Natural killer cell (primary cell): Measurements from ENCODE around the gene SRRD. TPM values are rescaled to one million over a fixed set of nuclear protein-coding genes. Genes with fewer than 3 reads are reported as not detected.

ENCODE experiments used
- ATAC-seq, 3 donors: fragments of 150-1000 bp in 2 of 3; fragments of 200-7000 bp in 1 of 3; cut with Tn5 transposase; 1 replicate in 1 of 3; 2 replicates in 2 of 3; pipeline ENCODE4 v1.10.0; 2021; ENCODE audit warnings: mild to moderate bottlenecking in 2 of 3, moderate library complexity in 2 of 3
- DNase-seq, 2 donors: peaks; one replicate each; pipeline versions ENCODE4 v3.0.0 to v3.0.0-alpha.2; 2013 to 2021; ENCODE audit warnings: mixed read lengths in 1 of 2
- H3K27ac ChIP-seq: one replicate; pipeline ENCODE4 v1.5.1; 2013; ENCODE audit warnings: mild to moderate bottlenecking, low read length
- H3K27me3 ChIP-seq: one replicate; pipeline ENCODE4 v1.6.1; 2013; ENCODE audit warnings: low read length; ENCODE audit not compliant: control insufficient read depth, insufficient read depth
- H3K36me3 ChIP-seq: one replicate; pipeline ENCODE4 v1.6.1; 2013; ENCODE audit warnings: low read length; ENCODE audit not compliant: control insufficient read depth, insufficient read depth
- H3K4me1 ChIP-seq: one replicate; pipeline ENCODE4 v1.6.1; 2013; ENCODE audit warnings: low read length; ENCODE audit not compliant: control insufficient read depth, insufficient read depth
- H3K4me3 ChIP-seq: one replicate; pipeline ENCODE4 v1.5.1; 2013; ENCODE audit warnings: low read length
- H3K9me3 ChIP-seq: one replicate; pipeline ENCODE4 v1.6.1; 2013; ENCODE audit warnings: low read length; ENCODE audit not compliant: control insufficient read depth, insufficient read depth
- H3K27ac Mint-ChIP-seq, 2 donors: one replicate each; pipeline ENCODE4 v1.8.0; 2022; ENCODE audit warnings: mild to moderate bottlenecking in 2 of 2, mixed read lengths in 2 of 2, moderate library complexity in 1 of 2
- H3K27me3 Mint-ChIP-seq, 2 donors: one replicate each; pipeline ENCODE4 v1.8.0; 2022; ENCODE audit warnings: low read depth in 2 of 2, mixed read lengths in 2 of 2
- H3K36me3 Mint-ChIP-seq: one replicate; pipeline ENCODE4 v1.8.0; 2022; ENCODE audit warnings: mixed read lengths
- H3K4me1 Mint-ChIP-seq, 2 donors: one replicate each; pipeline ENCODE4 v1.8.0; 2022; ENCODE audit warnings: mixed read lengths in 2 of 2
- H3K4me3 Mint-ChIP-seq: one replicate; pipeline ENCODE4 v1.8.0; 2022; ENCODE audit warnings: mild to moderate bottlenecking, moderate library complexity, mixed read lengths
- H3K9me3 Mint-ChIP-seq, 2 donors: one replicate each; pipeline ENCODE4 v1.8.0; 2022; ENCODE audit warnings: mixed read lengths in 2 of 2
- WGBS: methylation state at CpG from one replicate; pipeline ENCODE4 v1.1.7; 2013; ENCODE audit warnings: missing lambda C conversion rate; ENCODE audit not compliant: insufficient coverage; 5-methylcytosine and 5-hydroxymethylcytosine counted together
- intact Hi-C: fragments of 100-400 bp; cut with micrococcal nuclease; formaldehyde crosslinking; loops from one replicate; pipeline ENCODE4 v1.14.2; 2022
- total RNA-seq, 4 donors: library from RNA; stranded (reverse); fragments of 120-200 nt in 1 of 4; gene quantifications; one replicate each; pipeline versions ENCODE4 v1.2.3 to v1.2.4, GENCODE V29; 2013 to 2022
- TF ChIP-seq, protein P1 (sequence below): fragments of 200-600 bp; IDR thresholded peaks from one replicate; pipeline ENCODE4 v1.8.0; 2022; ENCODE audit warnings: antibody characterized with exemption

Gene SRRD
- total RNA-seq, 3 donors from 2014 or later (not counting 1 experiment from before 2014, with no cell fraction given), result 18.8 to 21.5 (median 21.4) TPM

- TF ChIP-seq, protein P1, sequence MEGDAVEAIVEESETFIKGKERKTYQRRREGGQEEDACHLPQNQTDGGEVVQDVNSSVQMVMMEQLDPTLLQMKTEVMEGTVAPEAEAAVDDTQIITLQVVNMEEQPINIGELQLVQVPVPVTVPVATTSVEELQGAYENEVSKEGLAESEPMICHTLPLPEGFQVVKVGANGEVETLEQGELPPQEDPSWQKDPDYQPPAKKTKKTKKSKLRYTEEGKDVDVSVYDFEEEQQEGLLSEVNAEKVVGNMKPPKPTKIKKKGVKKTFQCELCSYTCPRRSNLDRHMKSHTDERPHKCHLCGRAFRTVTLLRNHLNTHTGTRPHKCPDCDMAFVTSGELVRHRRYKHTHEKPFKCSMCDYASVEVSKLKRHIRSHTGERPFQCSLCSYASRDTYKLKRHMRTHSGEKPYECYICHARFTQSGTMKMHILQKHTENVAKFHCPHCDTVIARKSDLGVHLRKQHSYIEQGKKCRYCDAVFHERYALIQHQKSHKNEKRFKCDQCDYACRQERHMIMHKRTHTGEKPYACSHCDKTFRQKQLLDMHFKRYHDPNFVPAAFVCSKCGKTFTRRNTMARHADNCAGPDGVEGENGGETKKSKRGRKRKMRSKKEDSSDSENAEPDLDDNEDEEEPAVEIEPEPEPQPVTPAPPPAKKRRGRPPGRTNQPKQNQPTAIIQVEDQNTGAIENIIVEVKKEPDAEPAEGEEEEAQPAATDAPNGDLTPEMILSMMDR, result no peak
- no peaks in the 10 kb centered on the region for H3K9me3 Mint-ChIP-seq
- H3K27ac Mint-ChIP-seq, result no peak overlapping the region
- Histone ChIP-seq H3K4me1 (no peaks in the 10 kb centered on the region), H3K27ac (no peak overlapping the region), H3K4me3 (no peak overlapping the region), H3K9me3 (no peaks in the 10 kb centered on the region), H3K27me3 (no peaks in the 10 kb centered on the region), H3K36me3 (peaks cover 45% of the 10 kb centered on the region)
- intact Hi-C loops, result loop anchor here (2.0 kb wide), 1 partner anchor 61 kb away; no protein-coding TSS in a partner anchor
- ATAC-seq (no peak), DNase-seq (no peak)
- H3K36me3 Mint-ChIP-seq, result peaks cover 8% of the 10 kb centered on the region
- no peaks in the 10 kb centered on the region for H3K4me1 Mint-ChIP-seq
- no peaks in the 10 kb centered on the region for H3K27me3 Mint-ChIP-seq
- 93% methylated on average over 6 of the region's 6 CpGs for WGBS
- no peak overlapping the region for H3K4me3 Mint-ChIP-seq
Measured at GRCh38 chr22:26460202-26460601, 23.5 kb upstream of the SRRD start.

- intact Hi-C loops, result loop anchor here (1.0 to 2.0 kb wide), 2 partner anchors 62 to 97 kb away; no protein-coding TSS in a partner anchor
- Mint-ChIP-seq H3K4me1 (no peaks in the 10 kb centered on the region), H3K9me3 (no peaks in the 10 kb centered on the region), H3K36me3 (peaks cover 12% of the 10 kb centered on the region), H3K4me3 (no peak overlapping the region), H3K27me3 (no peaks in the 10 kb centered on the region), H3K27ac (no peak overlapping the region)
- peaks cover 50% of the 10 kb centered on the region for H3K36me3 ChIP-seq
- ATAC-seq (peak in 1 of 3 donors; percentile 58), DNase-seq (peak in 1 of 2 donors; percentile 63)
- H3K9me3 ChIP-seq, result no peaks in the 10 kb centered on the region
- no peaks in the 10 kb centered on the region for H3K27me3 ChIP-seq
- H3K27ac ChIP-seq, result no peak overlapping the region
- H3K4me3 ChIP-seq, result no peak overlapping the region
- WGBS, result 36% methylated on average over 2 of the region's 3 CpGs
- H3K4me1 ChIP-seq, result no peaks in the 10 kb centered on the region
- TF ChIP-seq, protein P1, result peak; percentile 55
Measured at GRCh38 chr22:26461188-26461810, 22.4 kb upstream of the SRRD start.

GRCh38 chr22:26462051-26462450, 21.6 kb upstream of the SRRD start:
- ATAC-seq (no peak), DNase-seq (no peak)
- H3K36me3 Mint-ChIP-seq, result peaks cover 12% of the 10 kb centered on the region
- Histone ChIP-seq H3K27ac (no peak overlapping the region), H3K4me1 (no peaks in the 10 kb centered on the region), H3K27me3 (no peaks in the 10 kb centered on the region), H3K9me3 (no peaks in the 10 kb centered on the region), H3K4me3 (no peak overlapping the region), H3K36me3 (peaks cover 54% of the 10 kb centered on the region)
- H3K27ac Mint-ChIP-seq, result no peak overlapping the region
- no peak overlapping the region for H3K4me3 Mint-ChIP-seq
- WGBS, result 98% methylated on average over 4 of the region's 5 CpGs
- H3K4me1 Mint-ChIP-seq, result no peaks in the 10 kb centered on the region
- H3K9me3 Mint-ChIP-seq, result no peaks in the 10 kb centered on the region
- TF ChIP-seq, protein P1, result no peak
- no peaks in the 10 kb centered on the region for H3K27me3 Mint-ChIP-seq
- intact Hi-C loops, result no loop called here

- TF ChIP-seq, protein P1, result no peak
- ATAC-seq, result no peak
- H3K9me3 ChIP-seq, result no peaks in the 10 kb centered on the region
- Mint-ChIP-seq H3K4me1 (no peaks in the 10 kb centered on the region), H3K9me3 (no peaks in the 10 kb centered on the region), H3K27me3 (no peaks in the 10 kb centered on the region), H3K27ac (no peak overlapping the region), H3K36me3 (peaks cover 12% of the 10 kb centered on the region), H3K4me3 (no peak overlapping the region)
- no peaks in the 10 kb centered on the region for H3K27me3 ChIP-seq
- intact Hi-C loops, result no loop called here
- no peak for DNase-seq
- no peak overlapping the region for H3K27ac ChIP-seq
- peaks cover 56% of the 10 kb centered on the region for H3K36me3 ChIP-seq
- no peak overlapping the region for H3K4me3 ChIP-seq
- no peaks in the 10 kb centered on the region for H3K4me1 ChIP-seq
- WGBS, result 96% methylated on average over 3 of the region's 3 CpGs
Measured at GRCh38 chr22:26462641-26463040, 21.0 kb upstream of the SRRD start.
